ENCODE results near the gene SPACA9. TPM values are rescaled to one million over a fixed set of nuclear protein-coding genes. Genes with fewer than 3 reads are reported as not detected.

Gene SPACA9
- total RNA-seq, 1 experiment from 2014 or later = 1.3 TPM

DNA sequence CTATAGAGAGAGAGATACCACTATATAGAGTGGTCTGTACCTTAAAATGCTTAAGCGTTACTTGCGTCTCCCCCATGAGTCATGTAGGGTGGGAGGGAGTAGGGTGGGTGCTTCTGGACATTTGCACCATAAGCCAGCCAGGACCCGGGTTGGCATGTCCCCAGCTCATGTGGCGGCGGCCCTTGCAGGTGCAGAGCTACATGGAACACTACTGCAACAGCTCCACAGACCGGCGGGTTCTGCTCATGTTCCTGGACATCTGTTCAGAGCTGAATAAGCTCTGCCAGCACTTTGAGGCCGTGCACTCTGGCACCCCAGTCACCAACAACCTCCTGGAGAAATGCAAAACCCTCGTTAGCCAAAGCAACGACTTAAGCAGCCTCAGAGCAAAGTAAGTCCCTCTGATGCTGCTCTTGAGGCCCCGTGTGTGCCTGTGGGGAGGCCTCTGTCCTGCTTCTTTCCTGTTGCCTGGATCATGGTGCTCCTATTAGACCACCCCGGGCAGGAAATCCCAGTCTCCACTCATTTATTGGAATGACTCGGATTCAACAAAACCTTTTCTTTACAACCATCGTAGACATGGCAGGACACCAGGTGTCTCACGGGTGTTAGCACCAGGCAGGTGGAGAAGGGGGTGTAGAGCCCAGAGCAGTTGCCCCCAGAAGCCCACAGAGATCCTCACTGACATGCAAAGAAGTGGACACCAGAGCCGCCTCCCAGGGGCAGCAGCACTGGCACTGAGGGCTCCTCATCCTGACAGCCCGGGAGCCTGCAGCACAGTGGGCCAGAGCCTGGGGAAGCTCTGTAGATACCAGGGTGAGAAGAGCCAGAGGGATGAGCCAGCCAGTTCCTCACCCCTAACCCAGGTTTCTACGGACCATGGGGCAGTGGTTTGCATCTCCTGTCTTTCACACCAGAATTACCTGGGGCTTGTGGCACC, 8.8 kb downstream of the SPACA9 start:
- no peaks in the 10 kb centered on the region for H3K23me2 ChIP-seq (ENCODE audit: insufficient read length, low read depth, low read length, poor library complexity, severe bottlenecking)
- TF ChIP-seq, protein P1, sequence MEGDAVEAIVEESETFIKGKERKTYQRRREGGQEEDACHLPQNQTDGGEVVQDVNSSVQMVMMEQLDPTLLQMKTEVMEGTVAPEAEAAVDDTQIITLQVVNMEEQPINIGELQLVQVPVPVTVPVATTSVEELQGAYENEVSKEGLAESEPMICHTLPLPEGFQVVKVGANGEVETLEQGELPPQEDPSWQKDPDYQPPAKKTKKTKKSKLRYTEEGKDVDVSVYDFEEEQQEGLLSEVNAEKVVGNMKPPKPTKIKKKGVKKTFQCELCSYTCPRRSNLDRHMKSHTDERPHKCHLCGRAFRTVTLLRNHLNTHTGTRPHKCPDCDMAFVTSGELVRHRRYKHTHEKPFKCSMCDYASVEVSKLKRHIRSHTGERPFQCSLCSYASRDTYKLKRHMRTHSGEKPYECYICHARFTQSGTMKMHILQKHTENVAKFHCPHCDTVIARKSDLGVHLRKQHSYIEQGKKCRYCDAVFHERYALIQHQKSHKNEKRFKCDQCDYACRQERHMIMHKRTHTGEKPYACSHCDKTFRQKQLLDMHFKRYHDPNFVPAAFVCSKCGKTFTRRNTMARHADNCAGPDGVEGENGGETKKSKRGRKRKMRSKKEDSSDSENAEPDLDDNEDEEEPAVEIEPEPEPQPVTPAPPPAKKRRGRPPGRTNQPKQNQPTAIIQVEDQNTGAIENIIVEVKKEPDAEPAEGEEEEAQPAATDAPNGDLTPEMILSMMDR (conservative IDR thresholded peaks at IDR 0.05) = no peak
- H3K79me2 ChIP-seq (ENCODE audit: insufficient read depth, low read length) = no peaks in the 10 kb centered on the region
- H3K56ac ChIP-seq (ENCODE audit: insufficient read length, low read depth, low read length) = no peak overlapping the region
- H3K79me1 ChIP-seq (ENCODE audit: insufficient read depth, low read depth, low read length, poor library complexity, severe bottlenecking) = no peaks in the 10 kb centered on the region
- H2BK12ac ChIP-seq (ENCODE audit: insufficient read length, low read depth, low read length) = no peak overlapping the region
- H3K9ac ChIP-seq (ENCODE audit: extremely low read depth, insufficient read length, low read length) = no peak overlapping the region
- H2BK5ac ChIP-seq (ENCODE audit: insufficient read length, low read length) = no peak overlapping the region
- no peak overlapping the region for H3K4me2 ChIP-seq (ENCODE audit: insufficient read depth, insufficient read length, low read length)
- no peak overlapping the region for H3K14ac ChIP-seq (ENCODE audit: insufficient read depth, low read length)
- no peak overlapping the region for H4K91ac ChIP-seq (ENCODE audit: insufficient read length, low read depth, low read length)
- no peaks in the 10 kb centered on the region for H3K27me3 ChIP-seq (ENCODE audit: insufficient read depth, low read length)
- no peak overlapping the region for H2BK15ac ChIP-seq (ENCODE audit: low read depth, low read length)
- no peak overlapping the region for H3K4ac ChIP-seq (ENCODE audit: low read depth, low read length)
- H3K23ac ChIP-seq (ENCODE audit: insufficient read length, low read depth, low read length) = no peak overlapping the region
- H2AFZ ChIP-seq (ENCODE audit: low read length) = no peak overlapping the region
- WGBS (ENCODE audit: extremely low coverage, insufficient read length, low lambda C conversion rate) = no CpG with 5 or more reads among the region's 18 CpGs
- H2BK20ac ChIP-seq (ENCODE audit: low read depth, low read length, poor library complexity, severe bottlenecking) = no peak overlapping the region
- Mint-ChIP-seq H3K4me3 (no peak overlapping the region), H3K9me3 (no peaks in the 10 kb centered on the region), H3K27ac (no peak overlapping the region), H3K36me3 (ENCODE audit: insufficient read depth in 1 of 3, low read depth in 3 of 3) (no peaks in the 10 kb centered on the region), H3K4me1 (peaks cover 0 to 5% of the 10 kb centered on the region in 2 experiments; a peak in 2 of 4 replicates), H3K27me3 (ENCODE audit: low read depth) (peaks cover 5% of the 10 kb centered on the region)
- H3K4me1 ChIP-seq (ENCODE audit: insufficient read depth, low read length) = no peaks in the 10 kb centered on the region
- no peak for DNase-seq
- no peak overlapping the region for H4K5ac ChIP-seq (ENCODE audit: insufficient read length, low read depth, low read length)
- no peak overlapping the region for H4K8ac ChIP-seq (replicated peaks; ENCODE audit: insufficient read length, low read depth, low read length)
- no peak overlapping the region for H2BK120ac ChIP-seq (ENCODE audit: low read depth, low read length, poor library complexity, severe bottlenecking)
- no peaks in the 10 kb centered on the region for H4K20me1 ChIP-seq (ENCODE audit: control insufficient read depth, insufficient read depth, insufficient read length)
- no peak overlapping the region for H2AK5ac ChIP-seq (ENCODE audit: insufficient read length, low read length)
- H3T11ph ChIP-seq (ENCODE audit: low read length) = no peak overlapping the region
- H3K27ac ChIP-seq (ENCODE audit: insufficient read length, low read depth, low read length) = no peak overlapping the region
- H3K9me3 ChIP-seq (ENCODE audit: control insufficient read depth, low read depth, low read length) = no peaks in the 10 kb centered on the region
- H3K18ac ChIP-seq (ENCODE audit: insufficient read length, low read depth, low read length) = no peak overlapping the region

Measured in H9 (cell line).